ENCODE results near the gene FALEC. TPM values are rescaled to one million over a fixed set of nuclear protein-coding genes. Genes with fewer than 3 reads are reported as not detected.

FALEC gene
- total and polyA plus RNA-seq, 11 donors, result 0.18 to 0.96 (median 0.49) TPM; not detected in 7

DNA sequence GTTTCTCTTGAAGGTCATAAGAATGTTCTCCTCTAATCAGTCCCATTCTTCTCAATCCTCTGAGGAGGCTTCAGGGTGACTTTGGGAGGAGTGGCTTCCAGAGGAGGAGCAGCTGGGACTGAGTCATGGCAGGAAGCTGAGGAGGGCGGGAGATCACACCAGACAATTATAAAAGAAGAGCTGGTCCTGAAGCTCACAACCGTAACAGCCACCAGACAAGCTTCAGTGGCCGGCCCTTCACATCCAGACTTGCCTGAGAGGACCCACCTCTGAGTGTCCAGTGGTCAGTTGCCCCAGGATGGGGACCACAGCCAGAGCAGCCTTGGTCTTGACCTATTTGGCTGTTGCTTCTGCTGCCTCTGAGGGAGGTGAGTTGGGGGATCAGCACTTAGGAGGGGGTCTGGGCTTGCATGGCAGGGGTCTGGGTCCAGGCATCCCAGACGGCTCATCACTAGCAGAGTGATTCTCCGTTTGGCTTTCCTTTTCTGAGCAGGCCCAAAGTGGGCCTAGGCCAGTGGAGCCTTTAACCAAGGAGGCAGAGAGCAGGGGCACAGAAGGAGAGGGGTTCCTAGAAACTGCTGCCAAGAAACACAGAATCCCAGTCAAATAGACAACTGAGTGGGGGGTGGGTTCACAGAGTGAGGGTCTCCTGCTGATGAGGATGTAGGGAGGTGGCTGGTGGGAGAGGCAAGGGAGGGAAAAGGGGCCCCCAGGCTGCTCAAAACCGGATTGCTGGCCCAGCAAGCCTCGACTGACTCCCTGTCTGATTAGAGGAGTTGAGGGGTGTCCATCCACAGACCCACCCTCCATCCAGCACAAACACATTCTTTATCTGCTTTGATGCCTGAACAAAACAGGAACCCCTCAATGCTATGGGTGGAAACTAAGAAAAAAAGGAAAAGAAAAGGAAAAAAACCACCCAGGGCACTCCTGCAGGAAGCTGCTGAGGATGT lies 7.4 kb upstream of the FALEC start, which contains the start of gene ECM1:
ECM1 (plus strand) TSS at position 198 of the 953 bp plus-strand sequence; CDS start at position 299, 101 bp downstream.
- ATAC-seq, result peak; percentile 56 to 94 (median 88)
- Histone ChIP-seq H3K27ac (peak within 1 kb of the TSS; percentile 57 to 90 (median 79)), H3K36me3 (peaks cover 0 to 69% (median 33%) of the 10 kb centered on the region in 9 donors), H3K9me3 (no peaks in the 10 kb centered on the region), H3K4me1 (peaks cover 0 to 31% (median 9%) of the 10 kb centered on the region in 12 donors), H3K27me3 (no peaks in the 10 kb centered on the region), H3K4me3 (peak within 1 kb of the TSS in 11 of 12 donors; percentile 4 to 63 (median 47))
- intact Hi-C loops (cut with DNase I), result no loop called here
- DNase-seq, result peak in 4 of 5 donors; percentile 70 to 79 (median 75)
- WGBS, 4 donors, result 46 to 57% (median 52%) methylated on average over 7 of the region's 7 CpGs
- no peak for TF ChIP-seq CTCF (IDR thresholded peaks at IDR 0.05)
- peak in 1 of 2 donors; percentile 70 for TF ChIP-seq POLR2A (IDR thresholded peaks at IDR 0.05)

GRCh38 chr1:150508982-150509381 lies 6.6 kb upstream of the FALEC start:
- Histone ChIP-seq H3K27ac (peak overlapping the region in 7 of 12 donors; percentile 73 to 90 (median 79)), H3K27me3 (no peaks in the 10 kb centered on the region), H3K4me3 (peak overlapping the region in 10 of 12 donors; percentile 4 to 63 (median 49)), H3K36me3 (peaks cover 0 to 70% (median 31%) of the 10 kb centered on the region in 9 donors), H3K9me3 (no peaks in the 10 kb centered on the region), H3K4me1 (peaks cover 0 to 31% (median 9%) of the 10 kb centered on the region in 12 donors)
- TF ChIP-seq POLR2A (IDR thresholded peaks at IDR 0.05), result no peak
- TF ChIP-seq CTCF (IDR thresholded peaks at IDR 0.05), result no peak
- WGBS, 4 donors, result 64 to 76% (median 66%) methylated on average over 3 to 4 of the region's 4 CpGs
- DNase-seq (no peak), ATAC-seq (peak in 3 of 4 donors; percentile 1 to 38 (median 8))
- intact Hi-C loops (cut with DNase I), result no loop called here

DNA sequence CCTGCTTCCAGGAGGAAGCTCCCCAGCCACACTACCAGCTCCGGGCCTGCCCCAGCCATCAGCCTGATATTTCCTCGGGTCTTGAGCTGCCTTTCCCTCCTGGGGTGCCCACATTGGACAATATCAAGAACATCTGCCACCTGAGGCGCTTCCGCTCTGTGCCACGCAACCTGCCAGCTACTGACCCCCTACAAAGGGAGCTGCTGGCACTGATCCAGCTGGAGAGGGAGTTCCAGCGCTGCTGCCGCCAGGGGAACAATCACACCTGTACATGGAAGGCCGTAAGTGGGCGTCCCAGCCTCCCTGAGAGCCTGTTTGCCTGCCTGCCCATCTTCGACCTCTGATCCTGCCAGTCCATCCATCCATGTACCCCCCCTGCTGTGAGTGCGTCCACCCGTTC lies 4.0 kb upstream of the FALEC start:
- DNase-seq (no peak), ATAC-seq (no peak)
- Histone ChIP-seq H3K4me1 (peaks cover 0 to 36% (median 22%) of the 10 kb centered on the region in 12 donors), H3K27ac (no peak overlapping the region), H3K4me3 (no peak overlapping the region), H3K27me3 (no peaks in the 10 kb centered on the region), H3K36me3 (peaks cover 0 to 45% (median 9%) of the 10 kb centered on the region in 9 donors), H3K9me3 (no peaks in the 10 kb centered on the region)
- intact Hi-C loops (cut with DNase I), result no loop called here
- no peak for TF ChIP-seq CTCF (IDR thresholded peaks at IDR 0.05)
- no peak for TF ChIP-seq POLR2A (IDR thresholded peaks at IDR 0.05)
- WGBS, 4 donors, result 93 to 95% (median 95%) methylated on average over 10 to 12 of the region's 12 CpGs

All from heart left ventricle (tissue), 16 donors.